Measurements from ENCODE around the gene RABL6. TPM values are rescaled to one million over a fixed set of nuclear protein-coding genes. Genes with fewer than 3 reads are reported as not detected.

RABL6 gene
- total RNA-seq, 2 experiments from 2014 or later = 113 to 133 TPM

- no TSS peak for BruUV-seq (replicated peaks)
- intact Hi-C loops (cut with micrococcal nuclease; ENCODE audit: unreplicated experiment) = no loop called here
- Histone ChIP-seq H3K79me2 (ENCODE audit: insufficient read depth, low read depth, low read length) (no peaks in the 10 kb centered on the region), H3K4me3 (ENCODE audit: low read depth, low read length, poor library complexity, severe bottlenecking) (no peak overlapping the region), H3K4me2 (ENCODE audit: low read length) (no peak overlapping the region), H3K9me3 (ENCODE audit: low read length) (no peaks in the 10 kb centered on the region), H4K20me1 (ENCODE audit: insufficient read depth, low read length) (no peaks in the 10 kb centered on the region), H3K36me3 (ENCODE audit: insufficient read depth, low read length) (no peaks in the 10 kb centered on the region), H2AFZ (ENCODE audit: low read length) (no peak overlapping the region), H3K27ac (ENCODE audit: low read depth, low read length, poor library complexity, severe bottlenecking) (no peak overlapping the region), H3K4me1 (ENCODE audit: insufficient read depth, low read length, poor library complexity, severe bottlenecking) (peaks cover 6% of the 10 kb centered on the region), H3K9me2 (ENCODE audit: insufficient read depth, low read length) (no peaks in the 10 kb centered on the region)
- ChIA-PET CTCF (ENCODE audit: unreplicated experiment) (no interaction called here), POLR2A (interaction anchor here (0.7 kb wide), 1 partner anchor 214 kb away, joined by 3 read pairs; no protein-coding TSS in a partner anchor)
- DNase-seq (ENCODE audit: low spot score) = peak; percentile 77
- TF ChIP-seq EZH2phosphoT487 (IDR thresholded peaks at IDR 0.05; ENCODE audit: borderline replicate concordance, low read depth, low read length) (no peak), CTCF (conservative IDR thresholded peaks at IDR 0.05; ENCODE audit: low read length) (no peak)
Observed at GRCh38 chr9:136762915-136763648, 44.7 kb upstream of the RABL6 start.

GRCh38 chr9:136763649-136764035 lies 44.1 kb upstream of the RABL6 start:
- intact Hi-C loops (cut with micrococcal nuclease; ENCODE audit: unreplicated experiment) = no loop called here
- no peak for TF ChIP-seq EZH2phosphoT487 (IDR thresholded peaks at IDR 0.05; ENCODE audit: borderline replicate concordance, low read depth, low read length)
- TF ChIP-seq CTCF (conservative IDR thresholded peaks at IDR 0.05; ENCODE audit: low read length) = no peak
- no peak overlapping the region for H3K27ac ChIP-seq (ENCODE audit: low read depth, low read length, poor library complexity, severe bottlenecking)
- H3K4me1 ChIP-seq (ENCODE audit: insufficient read depth, low read length, poor library complexity, severe bottlenecking) = peaks cover 10% of the 10 kb centered on the region
- ChIA-PET CTCF (ENCODE audit: unreplicated experiment) (no interaction called here), POLR2A (no interaction called here)
- no peaks in the 10 kb centered on the region for H3K9me3 ChIP-seq (ENCODE audit: low read length)
- H3K4me2 ChIP-seq (ENCODE audit: low read length) = no peak overlapping the region
- no peaks in the 10 kb centered on the region for H4K20me1 ChIP-seq (ENCODE audit: insufficient read depth, low read length)
- no peak overlapping the region for H2AFZ ChIP-seq (ENCODE audit: low read length)
- H3K36me3 ChIP-seq (ENCODE audit: insufficient read depth, low read length) = no peaks in the 10 kb centered on the region
- DNase-seq (ENCODE audit: low spot score) = no peak
- H3K9me2 ChIP-seq (ENCODE audit: insufficient read depth, low read length) = no peaks in the 10 kb centered on the region
- no peak overlapping the region for H3K4me3 ChIP-seq (ENCODE audit: low read depth, low read length, poor library complexity, severe bottlenecking)
- BruUV-seq (replicated peaks) = no TSS peak
- no peaks in the 10 kb centered on the region for H3K79me2 ChIP-seq (ENCODE audit: insufficient read depth, low read depth, low read length)

GRCh38 chr9:136764301-136764891 lies 43.4 kb upstream of the RABL6 start, which contains the start of gene LCN15:
LCN15 (minus strand) TSS chr9:136764518; CDS start chr9:136764488, 30 bp downstream.
- Histone ChIP-seq H3K36me3 (ENCODE audit: insufficient read depth, low read length) (no peaks in the 10 kb centered on the region), H3K9me3 (ENCODE audit: low read length) (no peaks in the 10 kb centered on the region), H3K4me2 (ENCODE audit: low read length) (no peak within 1 kb of the TSS), H4K20me1 (ENCODE audit: insufficient read depth, low read length) (no peaks in the 10 kb centered on the region), H3K4me3 (ENCODE audit: low read depth, low read length, poor library complexity, severe bottlenecking) (no peak within 1 kb of the TSS), H3K79me2 (ENCODE audit: insufficient read depth, low read depth, low read length) (no peaks in the 10 kb centered on the region), H3K27ac (ENCODE audit: low read depth, low read length, poor library complexity, severe bottlenecking) (no peak within 1 kb of the TSS), H2AFZ (ENCODE audit: low read length) (no peak within 1 kb of the TSS), H3K4me1 (ENCODE audit: insufficient read depth, low read length, poor library complexity, severe bottlenecking) (peaks cover 10% of the 10 kb centered on the region), H3K9me2 (ENCODE audit: insufficient read depth, low read length) (no peaks in the 10 kb centered on the region)
- TF ChIP-seq EZH2phosphoT487 (IDR thresholded peaks at IDR 0.05; ENCODE audit: borderline replicate concordance, low read depth, low read length) (no peak), CTCF (conservative IDR thresholded peaks at IDR 0.05; ENCODE audit: low read length) (no peak)
- no peak for DNase-seq (ENCODE audit: low spot score)
- ChIA-PET CTCF (ENCODE audit: unreplicated experiment) (no interaction called here), POLR2A (no interaction called here)
- intact Hi-C loops (cut with micrococcal nuclease; ENCODE audit: unreplicated experiment) = no loop called here
- BruUV-seq (replicated peaks) = no TSS peak
